ENCODE data around the gene TMEM252. TPM values are rescaled to one million over a fixed set of nuclear protein-coding genes. Genes with fewer than 3 reads are reported as not detected.

Gene TMEM252
- total RNA-seq, 4 donors from 2014 or later = not detected

- TF ChIP-seq POLR2A (IDR thresholded peaks at IDR 0.05) (no peak), CTCF (IDR thresholded peaks at IDR 0.05) (no peak), POLR2AphosphoS5 (IDR thresholded peaks at IDR 0.05) (no peak), EP300 (IDR thresholded peaks at IDR 0.05) (no peak)
- Histone ChIP-seq H3K4me1 (no peaks in the 10 kb centered on the region), H3K36me3 (peaks cover 3% of the 10 kb centered on the region), H3K27ac (no peak overlapping the region), H3K4me3 (no peak overlapping the region), H3K9me3 (no peaks in the 10 kb centered on the region), H3K27me3 (no peaks in the 10 kb centered on the region)
- WGBS = 40% methylated on average over 6 of the region's 6 CpGs
- DNase-seq (ENCODE audit: low spot score in 2 of 2) = no peak
Observed at GRCh38 chr9:68492806-68493205, 47.9 kb downstream of the TMEM252 start.

- no peaks in the 10 kb centered on the region for H3K4me1 ChIP-seq
- no peaks in the 10 kb centered on the region for H3K9me3 ChIP-seq
- H3K4me3 ChIP-seq = no peak overlapping the region
- no peak for DNase-seq (ENCODE audit: low spot score in 2 of 2)
- no peak overlapping the region for H3K27ac ChIP-seq
- WGBS = 82% methylated on average over 4 of the region's 4 CpGs
- H3K36me3 ChIP-seq = peaks cover 3% of the 10 kb centered on the region
- TF ChIP-seq CTCF (IDR thresholded peaks at IDR 0.05) (no peak), POLR2AphosphoS5 (IDR thresholded peaks at IDR 0.05) (no peak), EP300 (IDR thresholded peaks at IDR 0.05) (no peak), POLR2A (IDR thresholded peaks at IDR 0.05) (no peak)
- H3K27me3 ChIP-seq = no peaks in the 10 kb centered on the region
Observed at GRCh38 chr9:68489646-68490045, 51.0 kb downstream of the TMEM252 start.

- Histone ChIP-seq H3K9me3 (no peaks in the 10 kb centered on the region), H3K27me3 (no peaks in the 10 kb centered on the region), H3K4me3 (no peak overlapping the region), H3K4me1 (no peaks in the 10 kb centered on the region), H3K27ac (no peak overlapping the region), H3K36me3 (peaks cover 3% of the 10 kb centered on the region)
- WGBS = 70% methylated on average over 2 of the region's 2 CpGs
- no peak for DNase-seq (ENCODE audit: low spot score in 2 of 2)
- no peak for TF ChIP-seq CTCF (IDR thresholded peaks at IDR 0.05)
- no peak for TF ChIP-seq POLR2AphosphoS5 (IDR thresholded peaks at IDR 0.05)
- TF ChIP-seq POLR2A (IDR thresholded peaks at IDR 0.05) = no peak
- no peak for TF ChIP-seq EP300 (IDR thresholded peaks at IDR 0.05)
Observed at GRCh38 chr9:68488126-68488525, 52.6 kb downstream of the TMEM252 start.

Other genes starting within 250 kb of the TMEM252 start
- under 1 TPM in 1 of 4 donors, not detected in 3; 0.36 TPM for gene FOXD4L3, start 238.0 kb downstream of the TMEM252 start, total RNA-seq
- gene PGM5, start 184.3 kb downstream of the TMEM252 start, total RNA-seq = 10 to 100 TPM in 1 of 4 donors, 1 to 10 TPM in 3; 5.1 to 10.6 (median 6.1) TPM
- gene PIP5K1B, start 164.4 kb upstream of the TMEM252 start, total RNA-seq = 1 to 10 TPM; 1.7 to 7.8 (median 3.4) TPM

All from suprapubic skin (tissue), 4 donors.